Neural cell (in vitro differentiated cells): ENCODE data around the gene CD24. TPM values are rescaled to one million over a fixed set of nuclear protein-coding genes. Genes with fewer than 3 reads are reported as not detected.

Experiments used
- H2AFZ ChIP-seq: fragments of 200-600, 300-800 bp; sonication (generic), shearing (Covaris generic); 2 replicates; pipeline ENCODE4 v1.6.0; 2014; ENCODE audit warnings: low read depth, mild to moderate bottlenecking, antibody characterized with exemption, low read length, moderate library complexity
- H3F3A ChIP-seq: fragments of 200-600 bp; shearing (Covaris generic); 2 replicates; pipeline ENCODE4 v1.6.1; 2016; ENCODE audit warnings: mild to moderate bottlenecking, moderate library complexity, mixed read lengths, antibody characterized with exemption, low read length; ENCODE audit not compliant: insufficient read depth, poor library complexity, severe bottlenecking
- H3K27ac ChIP-seq: fragments of 200-600, 300-800 bp; sonication (generic), shearing (Covaris generic); 2 replicates; pipeline ENCODE4 v1.5.1; 2014; ENCODE audit warnings: mild to moderate bottlenecking, low read length, moderate library complexity
- H3K27me3 ChIP-seq: fragments of 300-800, 200-600 bp; sonication (generic), shearing (Covaris generic); 2 replicates; pipeline ENCODE4 v1.6.0; 2014; ENCODE audit warnings: mild to moderate bottlenecking, low read depth, low read length, moderate library complexity; ENCODE audit not compliant: insufficient read depth
- H3K36me3 ChIP-seq: fragments of 300-800, 200-600 bp; sonication (generic), shearing (Covaris generic); 2 replicates; pipeline ENCODE4 v1.5.1; 2014; ENCODE audit warnings: mild to moderate bottlenecking, antibody characterized with exemption, low read length, moderate library complexity; ENCODE audit not compliant: insufficient read depth
- H3K4me2 ChIP-seq: fragments of 300-800, 200-600 bp; sonication (generic), shearing (Covaris generic); 2 replicates; pipeline ENCODE4 v1.6.0; 2014; ENCODE audit warnings: mild to moderate bottlenecking, low read length
- H3K4me3 ChIP-seq: fragments of 300-800, 200-600 bp; sonication (generic), shearing (Covaris generic); 2 replicates; pipeline ENCODE4 v1.5.1; 2014; ENCODE audit warnings: mild to moderate bottlenecking, low read length, moderate library complexity
- H3K79me2 ChIP-seq: fragments of 200-600 bp; shearing (Covaris generic); replicated peaks from 2 replicates; pipeline ENCODE4 v1.6.0; 2014; ENCODE audit warnings: mild to moderate bottlenecking, low read length, moderate library complexity; ENCODE audit not compliant: insufficient read depth
- H3K9ac ChIP-seq: fragments of 300-800, 200-600 bp; sonication (generic), shearing (Covaris generic); 2 replicates; pipeline ENCODE4 v1.6.1; 2016; ENCODE audit warnings: mild to moderate bottlenecking, low read length, mixed read lengths
- H3K9me2 ChIP-seq: fragments of 200-600 bp; shearing (Covaris generic); 2 replicates; pipeline ENCODE4 v1.6.1; 2016; ENCODE audit warnings: mild to moderate bottlenecking, low read length, mixed read lengths; ENCODE audit not compliant: insufficient read depth
- H3K9me3 ChIP-seq: fragments of 200-600, 300-800 bp; sonication (generic), shearing (Covaris generic); 2 replicates; pipeline ENCODE4 v1.6.1; 2016; ENCODE audit warnings: mild to moderate bottlenecking, mixed run types, low read length, moderate library complexity, mixed read lengths
- H4K20me1 ChIP-seq: fragments of 200-600 bp; shearing (Covaris generic); 2 replicates; pipeline ENCODE4 v1.6.1; 2016; ENCODE audit warnings: mild to moderate bottlenecking, mixed run types; ENCODE audit not compliant: insufficient read depth
- EP300 ChIP-seq: fragments of 450-650 bp; conservative IDR thresholded peaks from 2 replicates; pipeline ENCODE4 v1.6.1; 2014; ENCODE audit warnings: antibody characterized with exemption, mild to moderate bottlenecking, moderate library complexity; ENCODE audit not compliant: poor library complexity, severe bottlenecking
- EZH2 ChIP-seq: fragments of 200-600, 300-800 bp; shearing (Covaris generic), sonication (generic); IDR thresholded peaks from 2 replicates; pipeline ENCODE4 v1.6.1; 2014; ENCODE audit warnings: antibody characterized with exemption, low read length, borderline replicate concordance, mild to moderate bottlenecking; ENCODE audit not compliant: insufficient read depth, poor library complexity, severe bottlenecking
- MXI1 ChIP-seq: fragments of 450-650 bp; conservative IDR thresholded peaks from 2 replicates; pipeline ENCODE4 v1.6.1; 2014; ENCODE audit warnings: antibody characterized with exemption, mild to moderate bottlenecking; ENCODE audit not compliant: poor library complexity, severe bottlenecking
- POLR2AphosphoS5 ChIP-seq: IDR thresholded peaks from 2 replicates; pipeline ENCODE4 v1.6.1; 2012
- RAD21 ChIP-seq: fragments of 450-650 bp; conservative IDR thresholded peaks from 2 replicates; pipeline ENCODE4 v1.6.1; 2014; ENCODE audit warnings: antibody characterized with exemption, mild to moderate bottlenecking, moderate library complexity
- SMC3 ChIP-seq: fragments of 450-650 bp; conservative IDR thresholded peaks from 2 replicates; pipeline ENCODE4 v1.6.1; 2014; ENCODE audit warnings: antibody characterized with exemption, mild to moderate bottlenecking, moderate library complexity; ENCODE audit not compliant: poor library complexity
- TAF1 ChIP-seq: IDR thresholded peaks from 2 replicates; pipeline ENCODE4 v1.6.1; 2012; ENCODE audit warnings: low read depth
- polyA plus RNA-seq: library from polyadenylated mRNA; depleted of rRNA; stranded (reverse); fragments of >200 nt; gene quantifications from 2 replicates; pipeline ENCODE4 v1.2.3, GENCODE V29; 2014
- TF ChIP-seq, protein P1 (sequence below): fragments of 450-650 bp; IDR thresholded peaks from 2 replicates; pipeline ENCODE4 v1.5.1; 2014; ENCODE audit warnings: antibody characterized with exemption, mild to moderate bottlenecking, moderate library complexity; ENCODE audit not compliant: poor library complexity, severe bottlenecking
- TF ChIP-seq, protein P2 (sequence below): IDR thresholded peaks from 2 replicates; pipeline ENCODE4 v1.6.1; 2012; ENCODE audit warnings: borderline replicate concordance

CD24 gene
- polyA plus RNA-seq, 1 donor from 2014 or later = 2,264 TPM

DNA sequence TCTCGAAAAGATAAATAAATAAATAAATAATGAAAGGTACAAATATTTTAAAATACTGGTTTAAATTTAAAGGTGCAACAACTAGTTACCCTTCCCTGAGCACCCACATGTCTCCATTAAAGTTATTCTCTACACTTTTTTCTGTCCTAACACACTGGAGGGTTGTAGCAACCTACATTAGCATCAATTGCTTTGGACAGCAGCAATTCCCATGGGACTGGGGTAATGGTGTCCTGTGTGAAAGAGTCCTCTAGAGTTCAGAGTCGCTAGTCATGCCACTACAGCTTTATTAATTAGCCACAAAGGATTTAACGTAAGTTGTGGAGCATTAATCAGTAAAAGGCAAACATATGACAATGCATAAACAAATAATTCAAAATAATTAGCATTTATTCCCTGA lies 14.1 kb upstream of the CD24 start:
- H3K9me3 ChIP-seq = no peaks in the 10 kb centered on the region
- no peak overlapping the region for H3K4me2 ChIP-seq
- no peaks in the 10 kb centered on the region for H3K36me3 ChIP-seq
- H4K20me1 ChIP-seq = no peaks in the 10 kb centered on the region
- H3K9ac ChIP-seq = no peak overlapping the region
- H2AFZ ChIP-seq = no peak overlapping the region
- no peaks in the 10 kb centered on the region for H3K27me3 ChIP-seq
- H3K9me2 ChIP-seq = no peaks in the 10 kb centered on the region
- no peak overlapping the region for H3K4me3 ChIP-seq
- no peaks in the 10 kb centered on the region for H3K79me2 ChIP-seq
- TF ChIP-seq POLR2AphosphoS5 (no peak), RAD21 (no peak), MXI1 (no peak), EP300 (no peak), TAF1 (no peak), SMC3 (no peak), EZH2 (no peak)
- TF ChIP-seq, protein P1, sequence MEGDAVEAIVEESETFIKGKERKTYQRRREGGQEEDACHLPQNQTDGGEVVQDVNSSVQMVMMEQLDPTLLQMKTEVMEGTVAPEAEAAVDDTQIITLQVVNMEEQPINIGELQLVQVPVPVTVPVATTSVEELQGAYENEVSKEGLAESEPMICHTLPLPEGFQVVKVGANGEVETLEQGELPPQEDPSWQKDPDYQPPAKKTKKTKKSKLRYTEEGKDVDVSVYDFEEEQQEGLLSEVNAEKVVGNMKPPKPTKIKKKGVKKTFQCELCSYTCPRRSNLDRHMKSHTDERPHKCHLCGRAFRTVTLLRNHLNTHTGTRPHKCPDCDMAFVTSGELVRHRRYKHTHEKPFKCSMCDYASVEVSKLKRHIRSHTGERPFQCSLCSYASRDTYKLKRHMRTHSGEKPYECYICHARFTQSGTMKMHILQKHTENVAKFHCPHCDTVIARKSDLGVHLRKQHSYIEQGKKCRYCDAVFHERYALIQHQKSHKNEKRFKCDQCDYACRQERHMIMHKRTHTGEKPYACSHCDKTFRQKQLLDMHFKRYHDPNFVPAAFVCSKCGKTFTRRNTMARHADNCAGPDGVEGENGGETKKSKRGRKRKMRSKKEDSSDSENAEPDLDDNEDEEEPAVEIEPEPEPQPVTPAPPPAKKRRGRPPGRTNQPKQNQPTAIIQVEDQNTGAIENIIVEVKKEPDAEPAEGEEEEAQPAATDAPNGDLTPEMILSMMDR = no peak
- TF ChIP-seq, protein P2, sequence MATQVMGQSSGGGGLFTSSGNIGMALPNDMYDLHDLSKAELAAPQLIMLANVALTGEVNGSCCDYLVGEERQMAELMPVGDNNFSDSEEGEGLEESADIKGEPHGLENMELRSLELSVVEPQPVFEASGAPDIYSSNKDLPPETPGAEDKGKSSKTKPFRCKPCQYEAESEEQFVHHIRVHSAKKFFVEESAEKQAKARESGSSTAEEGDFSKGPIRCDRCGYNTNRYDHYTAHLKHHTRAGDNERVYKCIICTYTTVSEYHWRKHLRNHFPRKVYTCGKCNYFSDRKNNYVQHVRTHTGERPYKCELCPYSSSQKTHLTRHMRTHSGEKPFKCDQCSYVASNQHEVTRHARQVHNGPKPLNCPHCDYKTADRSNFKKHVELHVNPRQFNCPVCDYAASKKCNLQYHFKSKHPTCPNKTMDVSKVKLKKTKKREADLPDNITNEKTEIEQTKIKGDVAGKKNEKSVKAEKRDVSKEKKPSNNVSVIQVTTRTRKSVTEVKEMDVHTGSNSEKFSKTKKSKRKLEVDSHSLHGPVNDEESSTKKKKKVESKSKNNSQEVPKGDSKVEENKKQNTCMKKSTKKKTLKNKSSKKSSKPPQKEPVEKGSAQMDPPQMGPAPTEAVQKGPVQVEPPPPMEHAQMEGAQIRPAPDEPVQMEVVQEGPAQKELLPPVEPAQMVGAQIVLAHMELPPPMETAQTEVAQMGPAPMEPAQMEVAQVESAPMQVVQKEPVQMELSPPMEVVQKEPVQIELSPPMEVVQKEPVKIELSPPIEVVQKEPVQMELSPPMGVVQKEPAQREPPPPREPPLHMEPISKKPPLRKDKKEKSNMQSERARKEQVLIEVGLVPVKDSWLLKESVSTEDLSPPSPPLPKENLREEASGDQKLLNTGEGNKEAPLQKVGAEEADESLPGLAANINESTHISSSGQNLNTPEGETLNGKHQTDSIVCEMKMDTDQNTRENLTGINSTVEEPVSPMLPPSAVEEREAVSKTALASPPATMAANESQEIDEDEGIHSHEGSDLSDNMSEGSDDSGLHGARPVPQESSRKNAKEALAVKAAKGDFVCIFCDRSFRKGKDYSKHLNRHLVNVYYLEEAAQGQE = no peak
- H3K27ac ChIP-seq = no peak overlapping the region
- no peaks in the 10 kb centered on the region for H3F3A ChIP-seq

DNA sequence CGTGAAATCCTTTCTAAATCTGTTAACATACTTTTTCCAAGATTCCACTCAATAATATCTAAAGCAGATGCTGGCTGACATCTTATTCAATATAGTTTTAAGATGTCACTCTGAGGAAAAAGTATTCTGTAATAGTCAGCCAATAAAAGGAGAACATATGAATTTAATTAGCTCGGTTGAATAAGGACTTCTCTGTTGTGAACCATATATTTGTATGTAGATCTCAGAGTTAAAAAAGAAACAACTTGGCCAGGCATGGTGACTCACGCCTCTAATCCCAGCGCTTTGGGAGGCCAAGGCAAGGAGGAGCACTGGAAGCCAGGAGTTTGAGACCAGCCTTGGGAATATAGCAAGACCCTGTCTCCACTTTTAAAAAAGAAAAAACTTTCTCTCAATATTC lies 7.4 kb upstream of the CD24 start:
- Histone ChIP-seq H3K27ac (no peak overlapping the region), H3K4me3 (no peak overlapping the region), H2AFZ (no peak overlapping the region), H3K4me2 (no peak overlapping the region), H3F3A (no peaks in the 10 kb centered on the region), H3K9ac (no peak overlapping the region), H3K27me3 (no peaks in the 10 kb centered on the region), H4K20me1 (no peaks in the 10 kb centered on the region), H3K36me3 (no peaks in the 10 kb centered on the region), H3K9me2 (no peaks in the 10 kb centered on the region), H3K9me3 (no peaks in the 10 kb centered on the region), H3K79me2 (no peaks in the 10 kb centered on the region)
- TF ChIP-seq EP300 = no peak
- no peak for TF ChIP-seq MXI1
- TF ChIP-seq SMC3 = no peak
- TF ChIP-seq, protein P2 = no peak
- TF ChIP-seq POLR2AphosphoS5 = no peak
- no peak for TF ChIP-seq EZH2
- TF ChIP-seq TAF1 = no peak
- no peak for TF ChIP-seq RAD21
- TF ChIP-seq, protein P1 = no peak
